Measurements from ENCODE around the gene RIC8B.
A peak's percentile ranks its signal among the peaks of the same experiment; 100 is the strongest.

Gene RIC8B

GRCh38 chr12:106897981-106898901, 123.8 kb downstream of the RIC8B start:
- H3K4me3 ChIP-seq (ENCODE audit: insufficient read depth, low read depth, low read length) = no peak overlapping the region
- WGBS, 2 experiments = 59 to 60% methylated on average over 13 of the region's 13 CpGs
- H3K9me3 ChIP-seq (ENCODE audit: control insufficient read depth, low read length) = no peaks in the 10 kb centered on the region
- peak overlapping the region; percentile 72 for H3K27ac ChIP-seq (ENCODE audit: insufficient read depth, low read depth, low read length, poor library complexity, severe bottlenecking)
- peaks cover 27% of the 10 kb centered on the region for H3K4me1 ChIP-seq (ENCODE audit: control insufficient read depth, insufficient read depth, low read length)
- no peaks in the 10 kb centered on the region for H3K36me3 ChIP-seq (ENCODE audit: control insufficient read depth, insufficient read depth, low read length)
- H3K27me3 ChIP-seq (ENCODE audit: control insufficient read depth, insufficient read depth, low read length, poor library complexity, severe bottlenecking) = peaks cover 10% of the 10 kb centered on the region

DNA sequence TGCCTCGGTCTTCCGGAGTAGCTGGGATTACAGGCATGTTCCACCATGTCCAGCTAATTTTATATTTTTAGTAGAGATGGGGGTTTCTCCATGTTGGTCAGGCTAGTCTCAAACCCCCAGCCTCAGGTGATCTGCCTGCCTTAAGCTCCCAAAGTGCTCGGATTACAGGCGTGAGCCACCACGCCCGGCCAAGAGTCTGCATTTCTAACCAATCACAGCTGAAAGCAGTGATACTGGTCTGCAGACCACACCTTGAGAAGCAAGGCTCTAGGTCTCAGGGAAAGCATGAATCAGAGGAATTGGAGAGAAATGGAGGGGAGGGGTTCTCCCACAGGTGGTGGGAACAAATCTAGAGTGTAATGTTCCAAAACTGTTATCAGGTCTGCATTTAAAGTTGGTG, 126.1 kb downstream of the RIC8B start:
- no peaks in the 10 kb centered on the region for H3K36me3 ChIP-seq (ENCODE audit: control insufficient read depth, insufficient read depth, low read length)
- H3K4me3 ChIP-seq (ENCODE audit: insufficient read depth, low read depth, low read length) = no peak overlapping the region
- WGBS, 2 experiments = 84 to 85% methylated on average over 6 of the region's 6 CpGs
- no peak overlapping the region for H3K27ac ChIP-seq (ENCODE audit: insufficient read depth, low read depth, low read length, poor library complexity, severe bottlenecking)
- H3K9me3 ChIP-seq (ENCODE audit: control insufficient read depth, low read length) = no peaks in the 10 kb centered on the region
- peaks cover 27% of the 10 kb centered on the region for H3K4me1 ChIP-seq (ENCODE audit: control insufficient read depth, insufficient read depth, low read length)
- H3K27me3 ChIP-seq (ENCODE audit: control insufficient read depth, insufficient read depth, low read length, poor library complexity, severe bottlenecking) = peaks cover 10% of the 10 kb centered on the region

DNA sequence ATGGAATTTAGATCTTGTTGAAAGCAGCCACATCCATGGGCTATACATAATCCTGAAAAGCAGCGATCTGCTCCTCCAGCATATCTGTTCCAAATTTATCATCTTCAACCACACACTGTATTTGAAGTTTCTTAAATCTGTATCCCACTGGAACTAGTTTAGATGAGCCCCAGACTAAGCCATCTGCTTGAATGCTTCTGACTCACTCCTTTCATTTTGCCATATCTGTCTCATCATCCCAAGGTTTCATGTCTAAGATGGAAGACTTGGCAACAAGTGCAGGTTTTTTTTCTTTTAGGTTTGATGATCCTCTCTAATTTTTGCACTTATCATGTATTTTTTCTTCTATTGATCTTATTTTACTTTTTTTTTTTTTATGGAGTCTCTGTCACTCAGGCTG, 126.8 kb downstream of the RIC8B start:
- Histone ChIP-seq H3K27me3 (ENCODE audit: control insufficient read depth, insufficient read depth, low read length, poor library complexity, severe bottlenecking) (peaks cover 10% of the 10 kb centered on the region), H3K36me3 (ENCODE audit: control insufficient read depth, insufficient read depth, low read length) (no peaks in the 10 kb centered on the region), H3K27ac (ENCODE audit: insufficient read depth, low read depth, low read length, poor library complexity, severe bottlenecking) (no peak overlapping the region), H3K4me1 (ENCODE audit: control insufficient read depth, insufficient read depth, low read length) (peaks cover 27% of the 10 kb centered on the region), H3K4me3 (ENCODE audit: insufficient read depth, low read depth, low read length) (no peak overlapping the region), H3K9me3 (ENCODE audit: control insufficient read depth, low read length) (no peaks in the 10 kb centered on the region)
- WGBS, 2 experiments = 87 to 93% methylated on average over 1 of the region's 1 CpG

DNA sequence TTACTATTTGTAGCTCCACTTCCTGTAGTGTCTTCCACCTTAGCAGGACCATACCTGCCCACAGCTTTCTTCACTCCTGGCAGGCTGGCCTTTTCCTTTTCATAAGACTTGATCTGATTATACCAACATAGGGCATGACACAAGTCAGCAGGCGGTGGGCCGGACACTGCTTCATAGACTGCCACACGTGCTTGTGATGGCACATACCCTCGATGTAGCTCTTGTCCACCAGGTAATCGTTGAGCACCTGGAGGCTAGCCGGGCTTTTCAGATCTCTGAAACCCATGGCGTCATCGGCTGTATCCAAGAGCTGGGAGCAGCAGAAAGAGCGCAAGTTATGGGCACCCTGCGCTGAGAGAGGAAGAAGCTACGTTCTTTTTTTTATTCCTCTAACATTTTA, 127.6 kb downstream of the RIC8B start:
- H3K27ac ChIP-seq (ENCODE audit: insufficient read depth, low read depth, low read length, poor library complexity, severe bottlenecking) = no peak overlapping the region
- 90 to 92% methylated on average over 11 of the region's 11 CpGs for WGBS, 2 experiments
- no peak overlapping the region for H3K4me3 ChIP-seq (ENCODE audit: insufficient read depth, low read depth, low read length)
- no peaks in the 10 kb centered on the region for H3K36me3 ChIP-seq (ENCODE audit: control insufficient read depth, insufficient read depth, low read length)
- H3K27me3 ChIP-seq (ENCODE audit: control insufficient read depth, insufficient read depth, low read length, poor library complexity, severe bottlenecking) = peaks cover 10% of the 10 kb centered on the region
- no peaks in the 10 kb centered on the region for H3K9me3 ChIP-seq (ENCODE audit: control insufficient read depth, low read length)
- H3K4me1 ChIP-seq (ENCODE audit: control insufficient read depth, insufficient read depth, low read length) = peaks cover 25% of the 10 kb centered on the region

DNA sequence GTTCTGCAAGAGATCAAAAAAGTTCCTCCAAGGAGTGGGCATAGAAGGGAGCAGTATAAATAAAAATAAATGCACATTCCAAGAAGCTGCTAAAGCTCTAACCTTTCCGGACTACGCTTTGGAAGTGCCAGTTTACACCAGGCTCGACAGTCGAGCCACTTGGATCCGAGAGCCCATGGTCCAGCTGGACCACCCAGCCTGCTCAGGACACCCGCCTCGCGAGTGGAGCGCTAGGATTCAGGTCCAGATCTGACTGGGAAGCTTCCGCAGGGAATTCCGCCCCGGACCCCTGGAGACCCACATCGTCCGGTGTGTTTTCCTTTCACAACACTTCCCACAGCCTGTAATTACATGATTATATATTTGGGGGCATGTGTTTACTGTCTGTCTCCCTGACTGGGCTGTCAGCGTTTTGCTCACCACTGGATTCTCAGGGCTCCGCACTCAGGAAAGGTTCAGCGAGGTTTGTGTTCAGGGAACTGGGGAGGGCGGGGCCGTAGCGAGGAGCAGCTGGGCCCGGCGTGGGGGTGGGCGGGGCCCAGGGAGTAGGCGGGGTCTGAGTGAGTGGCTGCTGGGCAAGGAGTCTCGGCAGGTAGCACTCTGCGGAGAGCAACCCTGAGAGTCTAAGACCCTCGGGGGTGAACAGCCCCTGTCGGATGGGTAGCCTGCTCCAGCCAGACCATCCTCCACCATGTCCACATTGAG, 128.9 kb downstream of the RIC8B start:
- WGBS, 2 experiments = 13 to 14% methylated on average over 27 to 28 of the region's 28 CpGs
- H3K9me3 ChIP-seq (ENCODE audit: control insufficient read depth, low read length) = no peaks in the 10 kb centered on the region
- H3K27ac ChIP-seq (ENCODE audit: insufficient read depth, low read depth, low read length, poor library complexity, severe bottlenecking) = no peak overlapping the region
- peaks cover 12% of the 10 kb centered on the region for H3K4me1 ChIP-seq (ENCODE audit: control insufficient read depth, insufficient read depth, low read length)
- no peaks in the 10 kb centered on the region for H3K36me3 ChIP-seq (ENCODE audit: control insufficient read depth, insufficient read depth, low read length)
- H3K27me3 ChIP-seq (ENCODE audit: control insufficient read depth, insufficient read depth, low read length, poor library complexity, severe bottlenecking) = peaks cover 10% of the 10 kb centered on the region
- peak overlapping the region; percentile 42 for H3K4me3 ChIP-seq (ENCODE audit: insufficient read depth, low read depth, low read length)

- no peaks in the 10 kb centered on the region for H3K9me3 ChIP-seq (ENCODE audit: control insufficient read depth, low read length)
- WGBS, 2 experiments = 92 to 96% methylated on average over 2 of the region's 2 CpGs
- peaks cover 10% of the 10 kb centered on the region for H3K27me3 ChIP-seq (ENCODE audit: control insufficient read depth, insufficient read depth, low read length, poor library complexity, severe bottlenecking)
- H3K4me3 ChIP-seq (ENCODE audit: insufficient read depth, low read depth, low read length) = no peak overlapping the region
- no peak overlapping the region for H3K27ac ChIP-seq (ENCODE audit: insufficient read depth, low read depth, low read length, poor library complexity, severe bottlenecking)
- H3K4me1 ChIP-seq (ENCODE audit: control insufficient read depth, insufficient read depth, low read length) = peaks cover 4% of the 10 kb centered on the region
- no peaks in the 10 kb centered on the region for H3K36me3 ChIP-seq (ENCODE audit: control insufficient read depth, insufficient read depth, low read length)
Measured at GRCh38 chr12:106906715-106907114, 132.2 kb downstream of the RIC8B start.

GRCh38 chr12:106907411-106907810, 132.9 kb downstream of the RIC8B start:
- WGBS, 2 experiments = 85 to 86% methylated on average over 5 of the region's 5 CpGs
- no peak overlapping the region for H3K27ac ChIP-seq (ENCODE audit: insufficient read depth, low read depth, low read length, poor library complexity, severe bottlenecking)
- no peaks in the 10 kb centered on the region for H3K36me3 ChIP-seq (ENCODE audit: control insufficient read depth, insufficient read depth, low read length)
- H3K9me3 ChIP-seq (ENCODE audit: control insufficient read depth, low read length) = no peaks in the 10 kb centered on the region
- peaks cover 4% of the 10 kb centered on the region for H3K27me3 ChIP-seq (ENCODE audit: control insufficient read depth, insufficient read depth, low read length, poor library complexity, severe bottlenecking)
- H3K4me3 ChIP-seq (ENCODE audit: insufficient read depth, low read depth, low read length) = no peak overlapping the region
- H3K4me1 ChIP-seq (ENCODE audit: control insufficient read depth, insufficient read depth, low read length) = peaks cover 4% of the 10 kb centered on the region

DNA sequence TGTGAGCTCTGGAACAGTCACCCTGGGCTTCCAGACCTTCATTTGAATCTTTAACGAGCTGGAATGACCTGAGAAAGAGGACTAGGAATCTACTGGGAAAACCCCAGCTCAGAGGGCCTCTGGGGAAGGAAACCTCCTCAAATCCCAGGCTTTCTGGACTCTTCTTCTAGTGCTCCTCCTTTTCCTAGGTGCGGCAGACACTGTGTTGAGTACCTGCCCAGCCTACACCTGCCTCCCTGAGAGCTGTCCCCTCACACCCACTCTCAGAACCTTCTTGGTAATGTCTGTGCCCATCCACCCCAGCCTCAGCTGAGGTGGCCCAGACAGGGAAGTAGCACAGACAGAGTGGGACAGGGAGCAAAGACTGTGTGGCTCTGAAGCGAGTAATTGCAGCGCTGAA, 133.4 kb downstream of the RIC8B start:
- Histone ChIP-seq H3K27ac (ENCODE audit: insufficient read depth, low read depth, low read length, poor library complexity, severe bottlenecking) (no peak overlapping the region), H3K36me3 (ENCODE audit: control insufficient read depth, insufficient read depth, low read length) (no peaks in the 10 kb centered on the region), H3K27me3 (ENCODE audit: control insufficient read depth, insufficient read depth, low read length, poor library complexity, severe bottlenecking) (no peaks in the 10 kb centered on the region), H3K4me1 (ENCODE audit: control insufficient read depth, insufficient read depth, low read length) (peaks cover 1% of the 10 kb centered on the region), H3K9me3 (ENCODE audit: control insufficient read depth, low read length) (no peaks in the 10 kb centered on the region), H3K4me3 (ENCODE audit: insufficient read depth, low read depth, low read length) (no peak overlapping the region)
- 88 to 94% methylated on average over 4 of the region's 4 CpGs for WGBS, 2 experiments

GRCh38 chr12:106908561-106908960, 134.1 kb downstream of the RIC8B start:
- Histone ChIP-seq H3K9me3 (ENCODE audit: control insufficient read depth, low read length) (no peaks in the 10 kb centered on the region), H3K27ac (ENCODE audit: insufficient read depth, low read depth, low read length, poor library complexity, severe bottlenecking) (no peak overlapping the region), H3K4me1 (ENCODE audit: control insufficient read depth, insufficient read depth, low read length) (peaks cover 6% of the 10 kb centered on the region), H3K4me3 (ENCODE audit: insufficient read depth, low read depth, low read length) (no peak overlapping the region), H3K27me3 (ENCODE audit: control insufficient read depth, insufficient read depth, low read length, poor library complexity, severe bottlenecking) (no peaks in the 10 kb centered on the region), H3K36me3 (ENCODE audit: control insufficient read depth, insufficient read depth, low read length) (no peaks in the 10 kb centered on the region)
- 88 to 89% methylated on average over 3 of the region's 3 CpGs for WGBS, 2 experiments

DNA sequence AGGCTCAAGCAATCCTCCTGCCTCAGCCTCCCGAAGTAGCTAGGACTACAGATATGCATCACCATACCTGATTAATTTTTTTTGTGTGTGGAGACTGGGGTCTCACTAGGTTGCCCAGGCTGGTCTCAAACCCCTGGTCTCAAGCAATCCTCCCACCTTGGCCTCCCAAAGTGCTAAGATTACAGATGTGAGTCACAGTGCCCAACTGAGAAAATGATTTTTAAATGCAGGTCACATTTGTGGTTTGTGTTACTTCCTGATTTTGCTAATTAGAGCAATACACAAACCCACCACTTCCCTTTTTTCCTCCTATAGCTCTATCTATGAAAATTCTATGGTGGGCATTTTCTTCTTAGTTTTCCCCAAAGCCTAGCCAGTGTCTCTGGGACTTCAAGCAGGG, 135.7 kb downstream of the RIC8B start:
- no peak overlapping the region for H3K4me3 ChIP-seq (ENCODE audit: insufficient read depth, low read depth, low read length)
- H3K27ac ChIP-seq (ENCODE audit: insufficient read depth, low read depth, low read length, poor library complexity, severe bottlenecking) = no peak overlapping the region
- no peaks in the 10 kb centered on the region for H3K36me3 ChIP-seq (ENCODE audit: control insufficient read depth, insufficient read depth, low read length)
- no peaks in the 10 kb centered on the region for H3K27me3 ChIP-seq (ENCODE audit: control insufficient read depth, insufficient read depth, low read length, poor library complexity, severe bottlenecking)
- WGBS, 2 experiments = 89% methylated on average over 1 of the region's 1 CpG; no CpG with 5 or more reads in 1 of the 2 experiments
- H3K9me3 ChIP-seq (ENCODE audit: control insufficient read depth, low read length) = no peaks in the 10 kb centered on the region
- peaks cover 8% of the 10 kb centered on the region for H3K4me1 ChIP-seq (ENCODE audit: control insufficient read depth, insufficient read depth, low read length)

Data from ectodermal cell (in vitro differentiated cells).